GM12891 (cell line): Measurements from ENCODE around the gene PCNX2.
"Not testable (repeated sequence)": the region's sequence is repeated elsewhere in the genome, so short reads cannot be mapped to it uniquely, and the experiment has no call there.

Experiments
- DNase-seq: peaks from one replicate; pipeline ENCODE4 v3.0.0; 2011; ENCODE audit warnings: low spot score; ENCODE audit not compliant: insufficient read length
- FAIRE-seq: peaks from 2 replicates; lab custom pipeline; 2011; peaks lifted over from hg19 to GRCh38; lab: Jason Lieb, UNC
- PAX5 ChIP-seq: IDR thresholded peaks from 2 replicates; pipeline ENCODE4 v1.6.1; 2011; ENCODE audit warnings: low read length, moderate library complexity, mild to moderate bottlenecking; ENCODE audit not compliant: insufficient read depth, severe bottlenecking
- POLR2A ChIP-seq: IDR thresholded peaks from 2 replicates; pipeline ENCODE4 v1.6.1; 2011; ENCODE audit warnings: low read depth, low read length, control low read depth
- POLR2AphosphoS5 ChIP-seq: IDR thresholded peaks from 2 replicates; pipeline ENCODE4 v1.6.1; 2011; ENCODE audit warnings: low read depth, low read length, control low read depth
- POU2F2 ChIP-seq: IDR thresholded peaks from 2 replicates; pipeline ENCODE4 v1.6.1; 2011; ENCODE audit warnings: low read depth, mild to moderate bottlenecking, control low read depth, low read length, moderate library complexity
- SPI1 ChIP-seq: IDR thresholded peaks from 2 replicates; pipeline ENCODE4 v1.6.1; 2011; ENCODE audit warnings: low read depth, low read length, control low read depth
- TAF1 ChIP-seq: IDR thresholded peaks from 2 replicates; pipeline ENCODE4 v1.6.1; 2011; ENCODE audit warnings: low read depth, low read length, control low read depth

The PCNX2 gene

DNA sequence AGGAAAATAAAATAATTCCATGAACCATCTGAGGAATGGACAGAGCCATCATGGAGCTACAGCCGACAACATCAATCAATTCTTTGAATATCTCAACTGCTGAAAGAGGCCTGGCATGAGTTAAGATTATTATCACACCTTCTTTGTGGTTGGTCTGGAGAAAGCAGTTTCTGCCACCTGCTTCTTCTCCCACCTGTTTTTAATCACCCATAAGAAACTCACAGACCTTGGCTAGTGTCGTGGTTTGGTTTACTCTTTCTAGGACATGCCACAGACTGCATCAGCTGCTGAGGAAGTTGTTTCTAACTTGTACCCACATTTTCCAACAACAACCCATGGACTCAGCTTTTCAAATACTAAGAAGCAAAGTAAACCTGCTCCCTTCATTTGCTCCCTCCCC is 279.6 kb downstream of the PCNX2 start:
- TF ChIP-seq SPI1 (no peak), TAF1 (no peak), POLR2AphosphoS5 (no peak), POLR2A (no peak), POU2F2 (no peak), PAX5 (no peak)
- DNase-seq, result no peak
- peak; percentile 45 for FAIRE-seq

DNA sequence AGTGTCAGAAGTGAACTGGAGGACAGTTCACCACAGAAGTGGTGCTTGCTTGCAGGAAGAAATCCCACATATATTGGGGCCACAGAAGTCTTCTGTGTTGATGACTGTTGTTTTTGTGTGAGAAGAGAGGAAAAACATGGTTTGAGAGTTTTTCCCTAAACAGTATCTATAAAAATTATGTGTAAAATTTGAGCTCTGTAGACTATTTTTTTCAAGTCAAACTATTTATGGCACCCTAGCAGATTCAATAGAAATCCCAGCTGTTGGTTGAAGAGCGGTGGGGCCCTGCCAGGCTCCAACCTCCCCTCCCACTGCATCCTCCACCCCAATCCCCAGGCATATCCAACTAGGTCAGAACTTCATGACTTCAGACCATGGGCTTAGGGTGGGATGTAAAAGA is 283.5 kb downstream of the PCNX2 start:
- no peak for DNase-seq
- FAIRE-seq, result no peak
- TF ChIP-seq TAF1 (no peak), PAX5 (no peak), POLR2A (no peak)

DNA sequence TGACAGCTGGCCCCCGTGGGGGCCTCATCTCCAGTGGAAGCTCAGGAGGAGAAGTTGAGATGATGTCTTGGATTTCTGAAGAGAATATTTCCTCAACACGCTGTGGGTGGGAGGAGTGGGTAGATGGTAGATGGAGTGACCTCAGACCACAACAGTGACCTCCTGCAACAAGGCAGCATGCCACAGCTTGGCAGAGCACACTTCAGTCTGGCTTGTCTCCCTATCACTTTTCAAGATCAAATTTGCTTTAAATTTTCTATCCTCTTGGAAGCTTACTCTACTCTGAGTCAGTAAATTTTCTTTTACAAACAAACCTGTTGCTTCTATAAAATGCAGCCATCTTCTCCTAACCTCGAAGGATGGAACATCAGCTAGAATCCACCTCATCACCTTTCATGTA is 285.4 kb downstream of the PCNX2 start:
- no peak for TF ChIP-seq POU2F2
- no peak for TF ChIP-seq POLR2A
- no peak for TF ChIP-seq SPI1
- no peak for TF ChIP-seq TAF1
- TF ChIP-seq POLR2AphosphoS5, result no peak
- TF ChIP-seq PAX5, result no peak
- FAIRE-seq, result no peak
- no peak for DNase-seq

DNA sequence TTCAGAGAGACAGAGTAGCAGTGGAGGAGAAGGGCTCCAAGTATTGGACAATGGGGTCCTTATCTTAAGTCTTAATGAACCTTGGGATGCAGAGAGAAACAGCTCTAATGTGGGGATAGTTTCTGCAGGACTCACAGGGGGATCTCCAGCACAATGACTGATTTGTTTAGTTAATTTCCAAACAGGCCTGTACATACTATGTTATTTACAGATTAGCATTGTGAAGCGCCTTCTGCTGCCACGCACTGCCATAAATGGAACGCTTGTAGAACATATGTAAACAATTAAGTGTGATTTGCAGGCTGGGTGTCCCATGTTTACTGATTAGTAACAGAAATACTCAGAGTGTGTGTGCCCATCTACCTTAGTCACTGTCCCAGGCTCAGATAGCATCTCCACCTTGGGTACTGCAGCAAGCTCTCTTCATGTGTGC is 289.0 kb downstream of the PCNX2 start:
- DNase-seq (no peak), FAIRE-seq (no peak)
- no peak for TF ChIP-seq SPI1
- no peak for TF ChIP-seq PAX5

DNA sequence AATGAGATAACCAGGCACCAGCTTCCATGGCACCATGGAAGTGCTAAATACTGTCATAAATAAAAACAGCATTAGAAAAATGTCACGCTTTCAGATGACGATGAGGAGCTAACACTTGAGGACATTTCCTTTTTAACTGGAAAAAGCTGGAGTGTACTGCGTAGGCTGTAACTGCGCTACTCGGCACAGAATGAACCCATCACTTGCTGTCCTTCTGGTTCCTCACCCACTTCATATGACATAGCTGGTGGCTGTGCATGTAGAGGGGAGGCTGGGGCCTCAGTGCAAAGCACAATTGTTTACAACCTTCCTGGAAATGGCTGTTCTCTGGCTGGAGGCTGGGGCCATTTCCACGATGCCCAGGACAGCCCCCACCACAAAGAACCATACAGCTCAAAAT is 289.4 kb downstream of the PCNX2 start:
- TF ChIP-seq SPI1 (no peak), PAX5 (no peak), TAF1 (no peak), POLR2AphosphoS5 (no peak)
- FAIRE-seq, result no peak
- DNase-seq, result no peak

DNA sequence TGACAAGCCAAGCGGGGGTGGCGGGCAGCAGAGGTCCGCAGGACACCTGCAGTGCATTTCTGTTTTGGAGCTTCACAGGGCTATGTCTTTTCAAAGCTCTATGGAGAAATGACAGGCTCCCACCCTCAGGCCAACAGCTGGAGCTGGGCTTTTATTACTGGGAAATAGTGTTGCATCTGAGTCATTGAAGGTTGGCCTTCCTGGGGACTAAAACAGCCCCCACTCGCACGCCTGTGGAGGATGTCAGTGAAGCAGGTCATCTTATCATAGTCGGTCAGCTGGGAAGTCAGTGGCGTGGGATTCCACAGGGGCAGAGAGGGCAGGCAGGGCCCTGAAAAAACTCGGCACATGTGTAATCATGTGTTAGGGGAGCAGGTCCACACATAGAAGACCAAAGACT is 289.8 kb downstream of the PCNX2 start:
- no peak for TF ChIP-seq TAF1
- no peak for TF ChIP-seq POU2F2
- TF ChIP-seq POLR2AphosphoS5, result no peak
- no peak for TF ChIP-seq POLR2A
- no peak for TF ChIP-seq SPI1
- no peak for TF ChIP-seq PAX5
- DNase-seq (no peak), FAIRE-seq (no peak)

DNA sequence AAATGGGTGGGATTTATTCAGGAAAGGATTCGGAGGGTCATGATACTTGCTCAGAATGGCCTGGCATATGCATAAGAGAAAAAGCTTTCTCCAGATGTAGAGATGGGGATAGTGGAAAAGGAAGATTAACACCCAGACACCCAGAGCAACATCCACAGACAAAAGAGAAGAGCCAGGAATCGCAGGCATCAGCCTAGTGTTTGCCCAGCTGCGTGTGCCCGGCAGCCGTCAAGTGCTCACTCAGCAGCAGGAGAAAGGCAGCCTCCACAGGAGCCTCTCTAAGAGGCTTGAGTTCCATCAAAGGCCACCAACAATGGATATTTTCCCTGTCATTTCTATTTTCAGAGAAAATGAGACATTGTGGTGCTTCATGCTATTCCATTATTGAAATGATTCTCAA is 290.4 kb downstream of the PCNX2 start:
- TF ChIP-seq POLR2AphosphoS5 (no peak), SPI1 (no peak), POLR2A (no peak), POU2F2 (no peak), TAF1 (no peak), PAX5 (no peak)
- no peak for FAIRE-seq
- DNase-seq, result no peak

DNA sequence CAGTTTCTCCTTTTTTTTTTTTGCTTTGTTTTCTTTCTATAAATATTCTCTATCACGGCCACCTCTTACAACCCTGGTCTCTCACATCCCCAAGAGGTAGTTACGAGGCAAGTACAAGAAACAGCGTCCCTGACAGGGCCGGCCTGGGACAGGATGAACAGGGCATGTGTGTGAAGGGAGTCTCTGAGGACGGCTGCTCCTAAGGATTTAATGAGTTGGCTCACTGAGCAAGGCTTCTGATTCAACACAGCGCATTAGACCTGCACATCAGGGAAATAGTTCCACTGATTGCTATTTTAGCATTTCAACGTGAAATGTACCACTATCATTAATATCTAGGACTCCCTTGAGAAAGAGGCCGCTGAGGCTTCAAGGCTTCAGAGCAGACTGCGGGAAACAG is 291.1 kb downstream of the PCNX2 start:
- DNase-seq (no peak), FAIRE-seq (no peak)
- no peak for TF ChIP-seq PAX5
- no peak for TF ChIP-seq POLR2AphosphoS5
- TF ChIP-seq SPI1, result no peak

DNA sequence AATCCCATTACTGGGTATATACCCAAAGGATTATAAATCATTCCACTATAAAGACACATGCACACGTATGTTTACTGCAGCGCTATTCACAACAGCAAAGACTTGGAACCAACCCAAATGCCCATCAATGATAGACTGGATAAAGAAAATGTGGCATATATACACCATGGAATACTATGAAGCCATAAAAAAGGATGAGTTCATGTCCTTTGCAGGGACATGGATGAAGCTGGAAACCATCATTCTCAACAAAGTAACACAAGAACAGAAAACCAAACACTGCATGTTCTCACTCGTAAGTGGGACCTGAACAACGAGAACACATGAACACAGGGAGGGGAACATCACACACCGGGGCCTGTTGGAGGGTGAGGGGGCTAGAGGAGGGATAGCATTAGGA is 291.9 kb downstream of the PCNX2 start:
- not testable (repeated sequence) for FAIRE-seq, DNase-seq

DNA sequence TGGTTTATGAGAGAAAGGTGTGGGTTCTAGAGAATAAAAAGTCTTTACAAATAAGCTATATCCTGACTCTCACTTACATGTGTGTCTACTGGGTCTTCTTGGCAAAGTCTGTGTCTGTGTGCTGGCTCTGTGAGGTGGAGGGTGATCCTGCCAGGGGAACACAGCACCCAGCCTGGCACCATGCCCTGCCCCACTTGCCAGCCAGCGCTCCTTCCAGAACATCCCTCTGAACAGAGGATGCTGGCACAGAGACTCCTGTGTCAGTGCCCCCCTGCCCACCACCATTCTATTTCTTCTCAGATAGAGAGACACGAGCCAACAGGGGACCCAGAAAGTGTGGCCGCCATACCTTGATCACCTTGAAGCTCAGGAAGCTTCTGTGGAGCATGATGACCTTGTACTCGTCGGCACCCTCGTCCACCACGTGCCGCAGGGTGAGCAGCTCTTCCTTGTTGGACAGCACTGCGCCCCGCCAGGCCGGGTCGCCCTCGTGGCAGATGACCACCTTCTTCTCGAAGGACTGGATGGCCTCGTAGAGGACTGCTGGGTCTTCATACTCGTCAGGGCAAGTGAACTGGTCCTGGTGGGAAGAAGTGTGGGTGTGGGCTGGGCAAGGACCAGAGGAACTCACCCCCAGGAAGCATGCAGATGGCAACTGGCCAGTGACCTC is 295.4 kb downstream of the PCNX2 start:
- TF ChIP-seq POLR2A (no peak), POLR2AphosphoS5 (no peak), TAF1 (no peak), PAX5 (no peak), POU2F2 (no peak), SPI1 (no peak)
- DNase-seq (no peak), FAIRE-seq (no peak)

DNA sequence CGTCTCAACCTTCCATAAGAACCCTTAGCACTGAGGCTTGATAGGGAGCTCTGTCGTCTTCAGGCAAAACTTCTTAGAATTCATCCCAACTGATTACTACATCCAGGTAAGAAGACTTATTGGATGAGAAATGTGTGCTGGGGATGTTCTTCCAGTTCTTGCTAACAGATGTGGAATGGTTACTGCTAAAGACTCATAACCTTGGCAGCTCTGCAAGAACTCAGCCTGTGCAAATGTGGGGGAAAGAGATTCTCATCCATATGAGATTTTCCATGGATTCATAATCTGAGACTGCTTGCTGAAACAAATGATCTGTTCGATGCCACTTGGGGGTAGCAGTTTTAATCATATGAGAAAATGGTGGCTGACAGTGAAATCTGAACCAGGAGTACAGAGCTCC is 296.9 kb downstream of the PCNX2 start:
- FAIRE-seq (no peak), DNase-seq (no peak)
- TF ChIP-seq POLR2AphosphoS5 (no peak), PAX5 (no peak), TAF1 (no peak), POLR2A (no peak), POU2F2 (no peak), SPI1 (no peak)

DNA sequence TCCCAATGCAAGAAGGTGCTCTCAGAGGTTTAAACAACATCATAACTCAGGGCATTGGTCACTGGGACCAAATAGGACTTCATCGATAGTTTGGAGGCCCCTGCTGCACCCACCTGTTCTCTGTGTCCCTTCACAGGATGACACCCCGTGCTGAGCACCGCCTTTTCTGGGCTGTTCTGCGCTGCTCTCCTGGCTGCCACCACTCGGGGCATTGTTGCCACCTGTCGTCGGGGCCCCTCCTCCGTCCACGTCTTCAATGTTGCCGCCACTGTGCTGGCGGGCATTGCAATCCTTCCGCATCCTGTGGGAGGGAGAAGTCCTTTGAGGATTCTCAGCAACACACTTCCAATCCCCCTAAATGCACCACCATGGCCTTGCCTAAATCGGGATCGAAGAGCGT is 297.4 kb downstream of the PCNX2 start:
- TF ChIP-seq TAF1 (no peak), POLR2AphosphoS5 (no peak), PAX5 (no peak), POU2F2 (no peak), POLR2A (no peak), SPI1 (no peak)
- FAIRE-seq (no peak), DNase-seq (no peak)
